ENCODE results near the gene SEC61B. TPM values are rescaled to one million over a fixed set of nuclear protein-coding genes. Genes with fewer than 3 reads are reported as not detected.

SEC61B gene
- total and polyA plus RNA-seq, 10 of the 15 experiments (the other 5 are each of a cell fraction or from before 2014, with no cell fraction given): 108 to 747 (median 301) TPM

DNA sequence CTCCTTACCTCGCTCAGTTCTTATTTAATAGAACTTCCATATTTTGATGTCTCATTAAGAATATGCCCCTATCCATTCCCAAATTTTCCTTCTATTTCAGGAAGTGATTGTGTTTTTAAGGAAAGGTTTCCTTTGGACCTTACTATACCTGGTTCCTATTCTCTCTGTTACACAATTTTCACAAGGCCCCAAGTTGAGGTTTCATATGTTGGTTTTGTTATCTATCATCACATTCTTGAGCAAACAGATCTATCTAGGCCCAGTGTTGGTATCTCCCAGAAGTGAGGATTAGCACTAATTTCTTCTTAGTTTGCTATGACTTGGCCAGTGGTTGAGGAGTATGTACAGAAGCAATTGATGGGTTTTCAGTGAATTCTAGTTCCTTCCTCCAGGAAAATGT, 41.9 kb upstream of the SEC61B start (continued):
- TF ChIP-seq, protein P1, sequence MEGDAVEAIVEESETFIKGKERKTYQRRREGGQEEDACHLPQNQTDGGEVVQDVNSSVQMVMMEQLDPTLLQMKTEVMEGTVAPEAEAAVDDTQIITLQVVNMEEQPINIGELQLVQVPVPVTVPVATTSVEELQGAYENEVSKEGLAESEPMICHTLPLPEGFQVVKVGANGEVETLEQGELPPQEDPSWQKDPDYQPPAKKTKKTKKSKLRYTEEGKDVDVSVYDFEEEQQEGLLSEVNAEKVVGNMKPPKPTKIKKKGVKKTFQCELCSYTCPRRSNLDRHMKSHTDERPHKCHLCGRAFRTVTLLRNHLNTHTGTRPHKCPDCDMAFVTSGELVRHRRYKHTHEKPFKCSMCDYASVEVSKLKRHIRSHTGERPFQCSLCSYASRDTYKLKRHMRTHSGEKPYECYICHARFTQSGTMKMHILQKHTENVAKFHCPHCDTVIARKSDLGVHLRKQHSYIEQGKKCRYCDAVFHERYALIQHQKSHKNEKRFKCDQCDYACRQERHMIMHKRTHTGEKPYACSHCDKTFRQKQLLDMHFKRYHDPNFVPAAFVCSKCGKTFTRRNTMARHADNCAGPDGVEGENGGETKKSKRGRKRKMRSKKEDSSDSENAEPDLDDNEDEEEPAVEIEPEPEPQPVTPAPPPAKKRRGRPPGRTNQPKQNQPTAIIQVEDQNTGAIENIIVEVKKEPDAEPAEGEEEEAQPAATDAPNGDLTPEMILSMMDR (IDR thresholded peaks at IDR 0.05 in 2 of 3, conservative IDR thresholded peaks at IDR 0.05 in 1 of 3; ENCODE audit: control insufficient read depth in 2 of 3, extremely low read depth in 1 of 3, insufficient read depth in 1 of 3, low read depth in 3 of 3, low read length in 3 of 3): no peak
- TF ChIP-seq, protein P2, sequence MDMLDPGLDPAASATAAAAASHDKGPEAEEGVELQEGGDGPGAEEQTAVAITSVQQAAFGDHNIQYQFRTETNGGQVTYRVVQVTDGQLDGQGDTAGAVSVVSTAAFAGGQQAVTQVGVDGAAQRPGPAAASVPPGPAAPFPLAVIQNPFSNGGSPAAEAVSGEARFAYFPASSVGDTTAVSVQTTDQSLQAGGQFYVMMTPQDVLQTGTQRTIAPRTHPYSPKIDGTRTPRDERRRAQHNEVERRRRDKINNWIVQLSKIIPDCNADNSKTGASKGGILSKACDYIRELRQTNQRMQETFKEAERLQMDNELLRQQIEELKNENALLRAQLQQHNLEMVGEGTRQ (IDR thresholded peaks at IDR 0.05; ENCODE audit: borderline replicate concordance, low read depth, low read length): no peak
- TF ChIP-seq, protein P3, sequence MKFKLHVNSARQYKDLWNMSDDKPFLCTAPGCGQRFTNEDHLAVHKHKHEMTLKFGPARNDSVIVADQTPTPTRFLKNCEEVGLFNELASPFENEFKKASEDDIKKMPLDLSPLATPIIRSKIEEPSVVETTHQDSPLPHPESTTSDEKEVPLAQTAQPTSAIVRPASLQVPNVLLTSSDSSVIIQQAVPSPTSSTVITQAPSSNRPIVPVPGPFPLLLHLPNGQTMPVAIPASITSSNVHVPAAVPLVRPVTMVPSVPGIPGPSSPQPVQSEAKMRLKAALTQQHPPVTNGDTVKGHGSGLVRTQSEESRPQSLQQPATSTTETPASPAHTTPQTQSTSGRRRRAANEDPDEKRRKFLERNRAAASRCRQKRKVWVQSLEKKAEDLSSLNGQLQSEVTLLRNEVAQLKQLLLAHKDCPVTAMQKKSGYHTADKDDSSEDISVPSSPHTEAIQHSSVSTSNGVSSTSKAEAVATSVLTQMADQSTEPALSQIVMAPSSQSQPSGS (IDR thresholded peaks at IDR 0.05; ENCODE audit: low read length): peak; percentile 49; the same call in 1 of the 2 replicates
- TF ChIP-seq SMARCA5 (IDR thresholded peaks at IDR 0.05) (no peak), ZNF384 (IDR thresholded peaks at IDR 0.05; ENCODE audit: borderline replicate concordance, low read depth, low read length) (no peak), SUPT20H (IDR thresholded peaks at IDR 0.05; ENCODE audit: borderline replicate concordance, control insufficient read depth, low read depth, low read length) (no peak), ZNF274 (IDR thresholded peaks at IDR 0.05; ENCODE audit: insufficient read depth, insufficient read length) (no peak), CHD2 (IDR thresholded peaks at IDR 0.05; ENCODE audit: borderline replicate concordance, low read depth, low read length) (no peak), POLR2A (IDR thresholded peaks at IDR 0.05; ENCODE audit: low read depth, low read length) (no peak), NRF1 (conservative IDR thresholded peaks at IDR 0.05; ENCODE audit: low read depth, low read length) (no peak), KAT2A (conservative IDR thresholded peaks at IDR 0.05; ENCODE audit: control insufficient read depth, low read depth, low read length) (no peak), RELA (IDR thresholded peaks at IDR 0.05; ENCODE audit: borderline replicate concordance, partially characterized antibody) (no peak), YY1 (IDR thresholded peaks at IDR 0.05; ENCODE audit: low read depth, low read length) (no peak)
- TF ChIP-seq, protein P4, sequence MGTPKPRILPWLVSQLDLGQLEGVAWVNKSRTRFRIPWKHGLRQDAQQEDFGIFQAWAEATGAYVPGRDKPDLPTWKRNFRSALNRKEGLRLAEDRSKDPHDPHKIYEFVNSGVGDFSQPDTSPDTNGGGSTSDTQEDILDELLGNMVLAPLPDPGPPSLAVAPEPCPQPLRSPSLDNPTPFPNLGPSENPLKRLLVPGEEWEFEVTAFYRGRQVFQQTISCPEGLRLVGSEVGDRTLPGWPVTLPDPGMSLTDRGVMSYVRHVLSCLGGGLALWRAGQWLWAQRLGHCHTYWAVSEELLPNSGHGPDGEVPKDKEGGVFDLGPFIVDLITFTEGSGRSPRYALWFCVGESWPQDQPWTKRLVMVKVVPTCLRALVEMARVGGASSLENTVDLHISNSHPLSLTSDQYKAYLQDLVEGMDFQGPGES (IDR thresholded peaks at IDR 0.05): no peak
- TF ChIP-seq, protein P5, sequence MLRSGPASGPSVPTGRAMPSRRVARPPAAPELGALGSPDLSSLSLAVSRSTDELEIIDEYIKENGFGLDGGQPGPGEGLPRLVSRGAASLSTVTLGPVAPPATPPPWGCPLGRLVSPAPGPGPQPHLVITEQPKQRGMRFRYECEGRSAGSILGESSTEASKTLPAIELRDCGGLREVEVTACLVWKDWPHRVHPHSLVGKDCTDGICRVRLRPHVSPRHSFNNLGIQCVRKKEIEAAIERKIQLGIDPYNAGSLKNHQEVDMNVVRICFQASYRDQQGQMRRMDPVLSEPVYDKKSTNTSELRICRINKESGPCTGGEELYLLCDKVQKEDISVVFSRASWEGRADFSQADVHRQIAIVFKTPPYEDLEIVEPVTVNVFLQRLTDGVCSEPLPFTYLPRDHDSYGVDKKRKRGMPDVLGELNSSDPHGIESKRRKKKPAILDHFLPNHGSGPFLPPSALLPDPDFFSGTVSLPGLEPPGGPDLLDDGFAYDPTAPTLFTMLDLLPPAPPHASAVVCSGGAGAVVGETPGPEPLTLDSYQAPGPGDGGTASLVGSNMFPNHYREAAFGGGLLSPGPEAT (IDR thresholded peaks at IDR 0.05; ENCODE audit: low read depth): peak; percentile 75; the same call in 1 of the 2 replicates
- TF ChIP-seq, protein P6, sequence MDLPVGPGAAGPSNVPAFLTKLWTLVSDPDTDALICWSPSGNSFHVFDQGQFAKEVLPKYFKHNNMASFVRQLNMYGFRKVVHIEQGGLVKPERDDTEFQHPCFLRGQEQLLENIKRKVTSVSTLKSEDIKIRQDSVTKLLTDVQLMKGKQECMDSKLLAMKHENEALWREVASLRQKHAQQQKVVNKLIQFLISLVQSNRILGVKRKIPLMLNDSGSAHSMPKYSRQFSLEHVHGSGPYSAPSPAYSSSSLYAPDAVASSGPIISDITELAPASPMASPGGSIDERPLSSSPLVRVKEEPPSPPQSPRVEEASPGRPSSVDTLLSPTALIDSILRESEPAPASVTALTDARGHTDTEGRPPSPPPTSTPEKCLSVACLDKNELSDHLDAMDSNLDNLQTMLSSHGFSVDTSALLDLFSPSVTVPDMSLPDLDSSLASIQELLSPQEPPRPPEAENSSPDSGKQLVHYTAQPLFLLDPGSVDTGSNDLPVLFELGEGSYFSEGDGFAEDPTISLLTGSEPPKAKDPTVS (IDR thresholded peaks at IDR 0.05; ENCODE audit: low read depth, low read length): no peak

Data from GM12878 (cell line).